ENCODE results near the gene CFAP74.

DNA sequence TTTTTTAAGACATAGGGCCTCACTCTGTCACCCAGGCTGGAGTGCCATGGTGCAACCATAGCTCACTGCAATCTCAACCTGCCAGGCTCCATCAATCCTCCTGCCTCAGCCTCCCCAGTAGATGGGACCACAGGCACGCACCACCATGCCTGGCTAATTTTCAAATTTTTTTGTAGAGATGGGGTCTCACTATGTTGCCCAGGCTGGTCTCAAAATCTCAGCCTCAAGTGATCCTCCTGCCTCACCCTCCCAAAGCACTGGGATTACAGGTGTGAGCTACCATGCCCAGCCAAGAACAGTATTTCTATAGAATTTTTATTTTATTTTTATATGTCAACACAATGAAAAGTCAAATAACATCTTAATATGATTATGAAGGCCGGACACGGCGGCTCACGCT lies 123.6 kb downstream of the CFAP74 start:
- no peak for TF ChIP-seq POLR2A (IDR thresholded peaks at IDR 0.05)
- TF ChIP-seq, protein P1, sequence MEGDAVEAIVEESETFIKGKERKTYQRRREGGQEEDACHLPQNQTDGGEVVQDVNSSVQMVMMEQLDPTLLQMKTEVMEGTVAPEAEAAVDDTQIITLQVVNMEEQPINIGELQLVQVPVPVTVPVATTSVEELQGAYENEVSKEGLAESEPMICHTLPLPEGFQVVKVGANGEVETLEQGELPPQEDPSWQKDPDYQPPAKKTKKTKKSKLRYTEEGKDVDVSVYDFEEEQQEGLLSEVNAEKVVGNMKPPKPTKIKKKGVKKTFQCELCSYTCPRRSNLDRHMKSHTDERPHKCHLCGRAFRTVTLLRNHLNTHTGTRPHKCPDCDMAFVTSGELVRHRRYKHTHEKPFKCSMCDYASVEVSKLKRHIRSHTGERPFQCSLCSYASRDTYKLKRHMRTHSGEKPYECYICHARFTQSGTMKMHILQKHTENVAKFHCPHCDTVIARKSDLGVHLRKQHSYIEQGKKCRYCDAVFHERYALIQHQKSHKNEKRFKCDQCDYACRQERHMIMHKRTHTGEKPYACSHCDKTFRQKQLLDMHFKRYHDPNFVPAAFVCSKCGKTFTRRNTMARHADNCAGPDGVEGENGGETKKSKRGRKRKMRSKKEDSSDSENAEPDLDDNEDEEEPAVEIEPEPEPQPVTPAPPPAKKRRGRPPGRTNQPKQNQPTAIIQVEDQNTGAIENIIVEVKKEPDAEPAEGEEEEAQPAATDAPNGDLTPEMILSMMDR (IDR thresholded peaks at IDR 0.05): no peak
